Spleen (tissue), 11 donors: ENCODE data around the gene TSPAN8. TPM values are rescaled to one million over a fixed set of nuclear protein-coding genes. Genes with fewer than 3 reads are reported as not detected.
"Not testable (repeated sequence)": the region's sequence is repeated elsewhere in the genome, so short reads cannot be mapped to it uniquely, and the experiment has no call there.

Experiments used
- DNase-seq: peaks from one replicate; pipeline ENCODE4 v3.0.0-alpha.2; 2020
- H3K27ac ChIP-seq, 8 donors: fragments of 200-600 bp; sonication (generic) in 7 of 8; 1 replicate in 4 of 8; 2 replicates in 4 of 8; pipeline versions ENCODE4 v1.5.0 to v1.8.0; 2016 to 2021; ENCODE audit warnings: inconsistent platforms in 4 of 8, mild to moderate bottlenecking in 4 of 8, moderate library complexity in 1 of 8
- H3K27me3 ChIP-seq, 7 donors: fragments of 200-600 bp; sonication (generic) in 6 of 7; replicated peaks in 1 of 7; 1 replicate in 4 of 7; 2 replicates in 3 of 7; pipeline versions ENCODE4 v1.5.0 to v1.8.0; 2016 to 2021; ENCODE audit warnings: inconsistent platforms in 3 of 7, mild to moderate bottlenecking in 1 of 7
- H3K36me3 ChIP-seq, 6 donors: fragments of 200-600 bp; sonication (generic) in 5 of 6; 1 replicate in 4 of 6; 2 replicates in 2 of 6; pipeline versions ENCODE4 v1.5.0 to v1.8.0; 2016 to 2021; ENCODE audit warnings: inconsistent platforms in 2 of 6
- H3K4me1 ChIP-seq, 6 donors: fragments of 200-600 bp; sonication (generic) in 5 of 6; 1 replicate in 3 of 6; 2 replicates in 3 of 6; pipeline versions ENCODE4 v1.5.0 to v1.8.0; 2016 to 2021; ENCODE audit warnings: inconsistent platforms in 3 of 6
- H3K4me3 ChIP-seq, 8 donors: fragments of 200-600 bp; sonication (generic) in 7 of 8; 1 replicate in 4 of 8; 2 replicates in 4 of 8; pipeline versions ENCODE4 v1.5.0 to v1.8.0; 2016 to 2021; ENCODE audit warnings: inconsistent platforms in 4 of 8, mild to moderate bottlenecking in 4 of 8, moderate library complexity in 2 of 8
- H3K9me3 ChIP-seq, 8 donors: fragments of 200-600 bp; sonication (generic) in 7 of 8; 1 replicate in 4 of 8; 2 replicates in 4 of 8; pipeline versions ENCODE4 v1.5.0 to v1.8.0; 2016 to 2021; ENCODE audit warnings: inconsistent platforms in 4 of 8
- CTCF ChIP-seq, 11 experiments: fragments of 200-600 bp in 7 of 11; fragments of 450-650 bp in 4 of 11; sonication (generic) in 4 of 11; IDR thresholded peaks in 8 of 11; conservative IDR thresholded peaks in 3 of 11; 1 replicate in 7 of 11; 2 replicates in 4 of 11; pipeline versions ENCODE4 v1.4.0 to v1.8.0; 2016 to 2021; ENCODE audit warnings: antibody characterized with exemption in 11 of 11, inconsistent platforms in 4 of 11, mild to moderate bottlenecking in 1 of 11
- POLR2A ChIP-seq, 3 donors: fragments of 450-650 bp; IDR thresholded peaks; one replicate each; pipeline ENCODE4 v1.5.1; 2017; ENCODE audit warnings: antibody characterized with exemption in 3 of 3, mild to moderate bottlenecking in 1 of 3
- POLR2AphosphoS5 ChIP-seq, 3 donors: sonication (generic); formaldehyde crosslinking; IDR thresholded peaks; one replicate each; pipeline ENCODE4 v1.5.1; 2017; ENCODE audit warnings: antibody characterized with exemption in 3 of 3
- WGBS, 5 donors: extraction: QIAGEN DNeasy Blood & Tissue Kit in 3 of 5; methylation state at CpG; one replicate each; pipeline versions ENCODE4 v1.1.5 to v1.1.7; 2013 to 2018; 5-methylcytosine and 5-hydroxymethylcytosine counted together
- intact Hi-C: fragments of 100-400 bp; cut with DNase I; formaldehyde crosslinking; loops from one replicate; pipeline ENCODE4 v1.15.0; 2023; ENCODE audit warnings: low total_unique reads
- polyA plus RNA-seq, 3 donors: library from polyadenylated mRNA; stranded (reverse); fragments of 200-250 nt; gene quantifications; one replicate each; pipeline ENCODE4 v1.2.1, GENCODE V29; 2013
- total RNA-seq, 7 donors: library from RNA; depleted of rRNA in 3 of 7; stranded (reverse); fragments of >200 nt in 3 of 7; fragmentation: NEBNext Ultra II Directional in 4 of 7; extraction: Animal tissue kit (Norgen Biotek cat#: 25700) in 4 of 7; gene quantifications; one replicate each; pipeline versions ENCODE4 v1.1.0 to v1.2.1, GENCODE V29; 2016 to 2021
- donor health status: healthy with polysubstance abuse.
- donor health status: DM: no; HTN: no; CAD: no; lungs with moderate emphysema.
- donor health status: DM: no; HTN: no; CAD: no.
- donor health status: Bipolar disorder and iron deficiency.
- donor health status: healthy.
- donor health status: DM: no; HTN: no; CAD: no.
- donor health status: DM: yes; HTN: yes; CAD: no.

TSPAN8 gene
- total and polyA plus RNA-seq, 10 donors = 0.21 to 2.5 (median 0.34) TPM; not detected in 6

GRCh38 chr12:71125949-71126348 lies 31.9 kb downstream of the TSPAN8 start:
- Histone ChIP-seq H3K27me3 (no peaks in the 10 kb centered on the region), H3K4me1 (no peaks in the 10 kb centered on the region), H3K27ac (no peak overlapping the region), H3K36me3 (no peaks in the 10 kb centered on the region), H3K4me3 (no peak overlapping the region), H3K9me3 (no peaks in the 10 kb centered on the region)
- TF ChIP-seq POLR2AphosphoS5 (IDR thresholded peaks at IDR 0.05) (no peak), POLR2A (IDR thresholded peaks at IDR 0.05) (no peak), CTCF (IDR thresholded peaks at IDR 0.05 in 8 of 11, conservative IDR thresholded peaks at IDR 0.05 in 3 of 11) (no peak)
- WGBS, 5 donors = 79 to 89% (median 81%) methylated on average over 1 of the region's 1 CpG
- no peak for DNase-seq
- intact Hi-C loops = no loop called here

DNA sequence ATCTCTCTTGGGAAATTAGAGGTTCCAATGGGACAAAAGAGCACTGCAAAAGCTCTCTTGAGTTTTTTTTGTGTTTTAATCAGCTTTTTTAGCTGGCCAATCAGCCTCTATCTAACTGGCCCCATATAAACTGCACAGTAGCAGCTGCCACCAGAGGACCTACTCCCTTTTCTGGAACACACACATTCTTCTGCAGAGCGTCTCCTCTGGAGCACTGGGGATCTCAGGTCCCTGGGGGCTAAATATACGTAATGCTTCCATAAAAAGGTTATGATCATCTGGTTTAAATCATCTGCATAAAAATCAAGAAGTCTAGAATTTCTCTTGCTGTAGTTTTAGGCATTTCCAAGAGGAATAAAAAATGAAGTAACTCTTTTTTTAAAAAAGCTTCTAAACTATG lies 32.3 kb downstream of the TSPAN8 start:
- H3K4me1 ChIP-seq = no peaks in the 10 kb centered on the region
- H3K9me3 ChIP-seq = no peaks in the 10 kb centered on the region
- 26 to 50% (median 47%) methylated on average over 2 of the region's 2 CpGs for WGBS, 5 donors
- TF ChIP-seq POLR2A (IDR thresholded peaks at IDR 0.05) (no peak), CTCF (IDR thresholded peaks at IDR 0.05 in 8 of 11, conservative IDR thresholded peaks at IDR 0.05 in 3 of 11) (no peak), POLR2AphosphoS5 (IDR thresholded peaks at IDR 0.05) (no peak)
- no peak for DNase-seq
- H3K4me3 ChIP-seq = no peak overlapping the region
- no peak overlapping the region for H3K27ac ChIP-seq
- intact Hi-C loops = no loop called here
- no peaks in the 10 kb centered on the region for H3K36me3 ChIP-seq
- no peaks in the 10 kb centered on the region for H3K27me3 ChIP-seq

- intact Hi-C loops = no loop called here
- Histone ChIP-seq H3K4me3 (no peak overlapping the region), H3K4me1 (no peaks in the 10 kb centered on the region), H3K27ac (no peak overlapping the region), H3K36me3 (no peaks in the 10 kb centered on the region), H3K27me3 (no peaks in the 10 kb centered on the region), H3K9me3 (no peaks in the 10 kb centered on the region)
- TF ChIP-seq POLR2AphosphoS5 (IDR thresholded peaks at IDR 0.05) (no peak), POLR2A (IDR thresholded peaks at IDR 0.05) (no peak), CTCF (IDR thresholded peaks at IDR 0.05 in 8 of 11, conservative IDR thresholded peaks at IDR 0.05 in 3 of 11) (no peak)
- WGBS, 5 donors = 73 to 81% (median 75%) methylated on average over 5 of the region's 5 CpGs
- DNase-seq = no peak
These were observed 32.9 kb downstream of the TSPAN8 start for GRCh38 chr12:71124835-71125460.

GRCh38 chr12:71113148-71113547 lies 44.7 kb downstream of the TSPAN8 start:
- H3K27me3 ChIP-seq, H3K4me3 ChIP-seq, DNase-seq, intact Hi-C loops, H3K27ac ChIP-seq, H3K4me1 ChIP-seq, H3K36me3 ChIP-seq: not testable (repeated sequence)
- 45 to 76% (median 69%) methylated on average over 1 of the region's 1 CpG for WGBS, 5 donors
- peaks cover 0 to 45% (median 22%) of the 10 kb centered on the region in 8 donors for H3K9me3 ChIP-seq

DNA sequence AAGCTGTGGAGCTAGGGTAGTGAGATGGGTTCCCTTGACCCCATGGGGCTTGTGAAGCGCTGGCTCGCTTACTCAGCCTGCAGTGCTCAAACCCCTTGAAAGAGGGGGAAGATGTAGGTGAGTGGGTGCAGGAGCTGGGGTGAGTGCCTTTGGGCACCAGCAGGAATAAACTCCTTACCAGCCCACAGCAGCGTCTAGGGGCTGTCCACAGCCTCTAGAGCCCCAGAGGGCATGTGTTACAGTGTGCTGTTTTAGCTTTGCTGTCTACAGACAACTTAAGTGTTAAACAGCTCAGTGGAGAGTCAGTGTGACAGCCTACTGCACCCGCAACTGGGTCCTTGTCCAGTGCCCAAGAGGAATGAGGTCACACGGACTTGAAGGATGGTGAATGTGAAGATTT lies 48.0 kb downstream of the TSPAN8 start:
- H3K27me3 ChIP-seq = no peaks in the 10 kb centered on the region
- peaks cover 0 to 46% (median 24%) of the 10 kb centered on the region in 8 donors for H3K9me3 ChIP-seq
- intact Hi-C loops = no loop called here
- no peak overlapping the region for H3K4me3 ChIP-seq
- peak; percentile 59 for DNase-seq
- no peaks in the 10 kb centered on the region for H3K36me3 ChIP-seq
- 79 to 91% (median 85%) methylated on average over 5 of the region's 5 CpGs for WGBS, 5 donors
- no peaks in the 10 kb centered on the region for H3K4me1 ChIP-seq
- TF ChIP-seq POLR2A (IDR thresholded peaks at IDR 0.05) (no peak), POLR2AphosphoS5 (IDR thresholded peaks at IDR 0.05) (no peak), CTCF (IDR thresholded peaks at IDR 0.05 in 8 of 11, conservative IDR thresholded peaks at IDR 0.05 in 3 of 11) (no peak)
- no peak overlapping the region for H3K27ac ChIP-seq
